Dedifferentiated amniotic fluid mesenchymal stem cell (primary cell): ENCODE data around the gene DIRAS1.

Source experiments
- DNase-seq: peaks from one replicate; pipeline ENCODE4 v3.0.0-alpha.2; 2016; ENCODE audit errors: extremely low spot score

The DIRAS1 gene

DNA sequence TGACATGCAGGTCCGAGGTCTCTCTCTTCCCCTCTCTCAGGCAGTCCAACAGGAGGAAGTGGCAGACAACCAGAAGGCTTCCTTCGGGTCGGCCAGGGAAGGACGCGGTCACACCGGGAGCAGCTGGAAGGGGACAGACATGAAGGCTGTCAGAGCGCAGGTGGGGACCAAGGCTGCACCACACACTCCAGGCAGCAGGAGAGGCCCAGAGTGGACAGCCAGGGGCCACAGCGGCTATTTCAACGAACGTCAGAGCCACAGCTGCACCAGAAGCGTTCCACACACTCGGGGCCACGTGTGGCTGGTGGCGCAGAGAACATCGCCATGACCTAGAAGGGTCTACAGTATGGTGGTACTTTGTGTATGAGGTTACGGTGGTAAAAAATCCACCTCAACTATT is 34.6 kb upstream of the DIRAS1 start:
- no peak for DNase-seq

DNA sequence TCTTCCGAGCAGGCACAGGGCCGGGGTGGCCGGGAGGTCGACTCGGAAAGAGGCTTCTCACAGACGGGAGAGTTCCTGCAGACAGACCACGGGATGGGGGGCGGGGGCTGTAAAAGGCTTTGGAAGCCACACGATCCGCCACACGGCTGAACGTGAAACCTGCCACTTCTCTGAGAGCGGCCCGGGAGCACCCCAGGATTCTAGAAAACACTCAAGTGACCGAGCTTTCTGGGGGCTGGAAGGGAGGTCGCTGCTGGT is 34.2 kb upstream of the DIRAS1 start:
- DNase-seq = no peak

- DNase-seq = no peak
Measured at GRCh38 chr19:2754659-2755447, 33.7 kb upstream of the DIRAS1 start.

DNA sequence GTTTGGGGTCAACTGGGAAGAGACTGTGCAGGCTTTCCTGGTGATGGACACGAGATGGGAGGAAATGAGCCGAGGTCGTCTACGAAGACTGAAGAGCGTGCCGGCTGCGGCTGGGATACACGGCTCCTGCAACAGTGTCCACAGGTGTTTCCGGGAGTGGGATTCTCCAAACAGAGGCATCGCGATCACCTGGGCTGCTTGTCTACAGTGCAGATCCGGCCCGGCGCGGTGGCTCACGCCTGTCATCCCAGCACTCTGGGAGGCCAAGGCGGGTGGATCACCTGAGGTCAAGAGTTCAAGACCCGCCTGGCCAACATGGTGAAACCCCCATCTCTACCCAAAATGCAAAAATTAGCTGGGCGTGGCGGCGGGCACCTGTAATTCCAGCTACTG is 30.3 kb upstream of the DIRAS1 start:
- no peak for DNase-seq

GRCh38 chr19:2750808-2751437 is 29.8 kb upstream of the DIRAS1 start:
- no peak for DNase-seq

GRCh38 chr19:2747349-2747748 is 26.2 kb upstream of the DIRAS1 start:
- no peak for DNase-seq

GRCh38 chr19:2744113-2744512 is 22.9 kb upstream of the DIRAS1 start:
- DNase-seq = no peak

- DNase-seq = no peak
Measured at GRCh38 chr19:2743099-2743498, 21.9 kb upstream of the DIRAS1 start.

DNA sequence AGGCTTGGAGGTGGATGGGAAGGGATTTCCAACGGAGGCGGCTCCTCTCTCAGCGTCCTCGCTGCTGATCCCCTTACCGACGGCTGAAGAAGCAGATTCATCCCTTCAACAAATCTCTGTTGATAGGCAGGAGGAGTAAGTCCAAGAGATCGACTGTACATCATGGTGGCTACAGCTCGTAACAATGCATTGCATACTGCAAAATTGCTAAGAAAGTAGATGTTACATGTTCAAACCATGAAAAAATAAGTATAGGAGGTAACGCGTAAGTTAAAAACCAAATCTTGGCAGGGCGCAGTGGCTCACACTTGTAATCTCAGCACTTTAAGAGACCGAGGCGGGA is 19.1 kb upstream of the DIRAS1 start:
- no peak for DNase-seq

- DNase-seq = peak; percentile 99
Measured at GRCh38 chr19:2739602-2740313, 18.6 kb upstream of the DIRAS1 start, which contains the start of gene SLC39A3. Gene SLC39A3 (minus strand): TSS chr19:2740017. CDS start chr19:2737257, 2,760 bp downstream.

GRCh38 chr19:2736550-2737190 is 15.5 kb upstream of the DIRAS1 start:
- no peak for DNase-seq

GRCh38 chr19:2735374-2735773 is 14.2 kb upstream of the DIRAS1 start:
- DNase-seq = no peak

- DNase-seq = no peak
Measured at GRCh38 chr19:2734589-2735288, 13.6 kb upstream of the DIRAS1 start.

GRCh38 chr19:2733930-2734588 is 12.9 kb upstream of the DIRAS1 start:
- DNase-seq = no peak

GRCh38 chr19:2732883-2733282 is 11.7 kb upstream of the DIRAS1 start:
- no peak for DNase-seq

DNA sequence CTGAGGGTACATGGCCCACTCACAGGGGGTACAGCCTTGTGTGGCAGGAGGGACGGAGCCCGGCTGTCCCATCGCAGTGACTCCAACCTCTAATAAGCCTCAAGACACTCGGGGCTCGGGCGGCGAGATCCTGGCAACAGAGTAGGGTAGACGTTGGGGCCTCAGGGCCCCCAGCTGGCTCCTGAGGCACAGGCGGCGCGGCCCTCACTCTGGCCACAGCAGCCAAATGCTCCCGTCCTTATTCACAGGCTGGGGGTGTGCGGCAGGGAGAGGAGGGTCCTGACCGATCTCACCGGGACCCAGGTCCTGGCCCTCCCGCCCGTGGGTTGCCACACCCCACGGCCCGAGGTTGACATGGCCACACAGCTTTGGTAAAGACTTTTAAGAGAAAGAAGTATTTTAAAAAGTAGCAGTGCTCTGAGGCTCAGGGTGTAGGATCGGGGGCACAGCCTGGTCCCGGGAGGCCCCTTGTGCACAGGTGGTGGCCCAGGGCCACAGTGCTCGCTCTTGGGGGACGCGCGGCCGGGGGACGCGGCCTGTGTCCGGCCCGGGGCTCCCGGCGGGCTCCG is 11.1 kb upstream of the DIRAS1 start:
- no peak for DNase-seq

GRCh38 chr19:2731181-2731995 is 10.2 kb upstream of the DIRAS1 start:
- DNase-seq = no peak

- no peak for DNase-seq
Measured at GRCh38 chr19:2729943-2730818, 9.0 kb upstream of the DIRAS1 start.

GRCh38 chr19:2728783-2729387 is 7.7 kb upstream of the DIRAS1 start:
- no peak for DNase-seq
